Trophoblast cell (in vitro differentiated cells and primary cell): ENCODE measurements around the gene CST11.

ENCODE experiments used
- DNase-seq, 2 donors: peaks; one replicate each; pipeline ENCODE4 v3.0.0-alpha.2; 2016
- H2AFZ ChIP-seq: 2 replicates; pipeline ENCODE4 v1.6.1; 2013; ENCODE audit warnings: low read length, moderate library complexity, mild to moderate bottlenecking; ENCODE audit not compliant: insufficient read depth, poor library complexity
- H2AK5ac ChIP-seq: 2 replicates; pipeline ENCODE4 v1.6.1; 2013; ENCODE audit warnings: mild to moderate bottlenecking, low read length
- H2BK120ac ChIP-seq: 2 replicates; pipeline ENCODE4 v1.6.1; 2013; ENCODE audit warnings: low read length, mild to moderate bottlenecking, moderate library complexity; ENCODE audit not compliant: insufficient read depth, poor library complexity
- H2BK12ac ChIP-seq: 2 replicates; pipeline ENCODE4 v1.6.1; 2013; ENCODE audit warnings: mild to moderate bottlenecking, low read length, moderate library complexity
- H2BK5ac ChIP-seq: 2 replicates; pipeline ENCODE4 v1.6.1; 2013; ENCODE audit warnings: low read length, low read depth, moderate library complexity, mild to moderate bottlenecking; ENCODE audit not compliant: poor library complexity
- H3K14ac ChIP-seq: 2 replicates; pipeline ENCODE4 v1.6.1; 2013; ENCODE audit warnings: mild to moderate bottlenecking, low read length
- H3K18ac ChIP-seq: 2 replicates; pipeline ENCODE4 v1.6.1; 2013; ENCODE audit warnings: mild to moderate bottlenecking, low read length
- H3K23ac ChIP-seq: 2 replicates; pipeline ENCODE4 v1.6.1; 2013; ENCODE audit warnings: low read length
- H3K27ac ChIP-seq: 2 replicates; pipeline ENCODE4 v1.5.1; 2013; ENCODE audit warnings: low read depth, mild to moderate bottlenecking, inconsistent platforms, low read length, moderate library complexity
- H3K27me3 ChIP-seq: 2 replicates; pipeline ENCODE4 v1.6.1; 2013; ENCODE audit warnings: inconsistent platforms, mild to moderate bottlenecking, low read length, moderate library complexity; ENCODE audit not compliant: insufficient read depth
- H3K36me3 ChIP-seq, 2 experiments: 1 replicate in 1 of 2; 2 replicates in 1 of 2; pipeline ENCODE4 v1.6.1; 2013; ENCODE audit warnings: low read length in 2 of 2, mild to moderate bottlenecking in 2 of 2, moderate library complexity in 1 of 2; ENCODE audit not compliant: insufficient read depth in 2 of 2, control insufficient read depth in 1 of 2
- H3K4ac ChIP-seq: 2 replicates; pipeline ENCODE4 v1.6.1; 2013; ENCODE audit warnings: low read depth, mild to moderate bottlenecking, low read length, moderate library complexity
- H3K4me1 ChIP-seq, 2 experiments: 1 replicate in 1 of 2; 2 replicates in 1 of 2; pipeline ENCODE4 v1.6.1; 2013; ENCODE audit warnings: low read length in 2 of 2, mild to moderate bottlenecking in 2 of 2, moderate library complexity in 1 of 2; ENCODE audit not compliant: insufficient read depth in 2 of 2, control insufficient read depth in 1 of 2
- H3K4me2 ChIP-seq: 2 replicates; pipeline ENCODE4 v1.6.1; 2013; ENCODE audit warnings: inconsistent platforms, mild to moderate bottlenecking, low read length, moderate library complexity
- H3K4me3 ChIP-seq: 2 replicates; pipeline ENCODE4 v1.5.1; 2013; ENCODE audit warnings: mild to moderate bottlenecking, low read depth, low read length, inconsistent platforms
- H3K79me1 ChIP-seq: one replicate; pipeline ENCODE4 v1.6.1; 2013; ENCODE audit warnings: low read length
- H3K79me2 ChIP-seq: 2 replicates; pipeline ENCODE4 v1.6.1; 2013; ENCODE audit warnings: low read length, mild to moderate bottlenecking; ENCODE audit not compliant: control insufficient read depth, insufficient read depth, poor library complexity
- H3K9ac ChIP-seq: 2 replicates; pipeline ENCODE4 v1.6.1; 2013; ENCODE audit warnings: mild to moderate bottlenecking, low read length
- H3K9me3 ChIP-seq: 2 replicates; pipeline ENCODE4 v1.6.1; 2013; ENCODE audit warnings: low read depth, mild to moderate bottlenecking, control low read depth, inconsistent platforms, low read length; ENCODE audit not compliant: insufficient read depth
- H4K12ac ChIP-seq: 2 replicates; pipeline ENCODE4 v1.6.1; 2013; ENCODE audit warnings: low read depth, mild to moderate bottlenecking, low read length, moderate library complexity
- H4K8ac ChIP-seq: 2 replicates; pipeline ENCODE4 v1.6.1; 2013; ENCODE audit warnings: low read depth, mild to moderate bottlenecking, low read length, moderate library complexity
- H4K91ac ChIP-seq: one replicate; pipeline ENCODE4 v1.6.1; 2013; ENCODE audit warnings: low read depth, mild to moderate bottlenecking, low read length, moderate library complexity
- WGBS: extraction: QIAGEN DNeasy Blood & Tissue Kit; methylation state at CpG from one replicate; pipeline ENCODE4 v1.1.7; 2013; ENCODE audit warnings: missing lambda C conversion rate; ENCODE audit not compliant: insufficient read length, insufficient coverage; ENCODE audit errors: extremely low coverage; 5-methylcytosine and 5-hydroxymethylcytosine counted together

Gene CST11

GRCh38 chr20:23436681-23437080 is 16.0 kb downstream of the CST11 start:
- Histone ChIP-seq H3K9me3 (peaks cover 2% of the 10 kb centered on the region), H2BK12ac (no peak overlapping the region), H3K9ac (no peak overlapping the region), H3K4me1 (no peaks in the 10 kb centered on the region), H3K18ac (no peak overlapping the region), H3K23ac (no peak overlapping the region), H4K12ac (no peak overlapping the region), H3K4ac (no peak overlapping the region), H2AK5ac (no peak overlapping the region), H2BK5ac (no peak overlapping the region), H3K36me3 (no peaks in the 10 kb centered on the region), H2BK120ac (no peak overlapping the region), H3K4me3 (no peak overlapping the region), H4K91ac (no peak overlapping the region), H3K79me2 (no peaks in the 10 kb centered on the region), H3K14ac (no peak overlapping the region), H3K4me2 (no peak overlapping the region), H2AFZ (no peak overlapping the region), H4K8ac (no peak overlapping the region), H3K27ac (no peak overlapping the region), H3K27me3 (no peaks in the 10 kb centered on the region), H3K79me1 (no peaks in the 10 kb centered on the region)
- DNase-seq: no peak
- WGBS: no CpG with 5 or more reads among the region's 3 CpGs

GRCh38 chr20:23435626-23436539 is 16.8 kb downstream of the CST11 start:
- no peak overlapping the region for H4K8ac ChIP-seq
- no peaks in the 10 kb centered on the region for H3K27me3 ChIP-seq
- H2AFZ ChIP-seq: no peak overlapping the region
- H3K4me1 ChIP-seq: no peaks in the 10 kb centered on the region
- H3K23ac ChIP-seq: no peak overlapping the region
- H3K9ac ChIP-seq: no peak overlapping the region
- H3K4me3 ChIP-seq: no peak overlapping the region
- H2BK5ac ChIP-seq: no peak overlapping the region
- no peak overlapping the region for H2BK120ac ChIP-seq
- no peak overlapping the region for H3K4me2 ChIP-seq
- no peak overlapping the region for H3K18ac ChIP-seq
- H2BK12ac ChIP-seq: no peak overlapping the region
- H3K79me1 ChIP-seq: no peaks in the 10 kb centered on the region
- no peak overlapping the region for H4K91ac ChIP-seq
- no peak overlapping the region for H4K12ac ChIP-seq
- H3K14ac ChIP-seq: no peak overlapping the region
- H3K36me3 ChIP-seq: no peaks in the 10 kb centered on the region
- peaks cover 2% of the 10 kb centered on the region for H3K9me3 ChIP-seq
- no peaks in the 10 kb centered on the region for H3K79me2 ChIP-seq
- no peak overlapping the region for H3K27ac ChIP-seq
- WGBS: no CpG with 5 or more reads among the region's 11 CpGs
- no peak for DNase-seq
- H3K4ac ChIP-seq: no peak overlapping the region
- H2AK5ac ChIP-seq: no peak overlapping the region

- Histone ChIP-seq H2BK12ac (no peak overlapping the region), H3K79me1 (no peaks in the 10 kb centered on the region), H4K12ac (no peak overlapping the region), H3K4ac (no peak overlapping the region), H3K9ac (no peak overlapping the region), H2BK5ac (no peak overlapping the region), H3K4me3 (no peak overlapping the region), H3K79me2 (no peaks in the 10 kb centered on the region), H4K91ac (no peak overlapping the region), H3K23ac (no peak overlapping the region), H2AK5ac (no peak overlapping the region), H3K27me3 (no peaks in the 10 kb centered on the region), H3K18ac (no peak overlapping the region), H3K4me2 (no peak overlapping the region), H3K27ac (no peak overlapping the region), H2AFZ (no peak overlapping the region), H3K14ac (no peak overlapping the region), H3K4me1 (no peaks in the 10 kb centered on the region), H2BK120ac (no peak overlapping the region), H4K8ac (no peak overlapping the region), H3K9me3 (peaks cover 2% of the 10 kb centered on the region), H3K36me3 (no peaks in the 10 kb centered on the region)
- DNase-seq: no peak
- no CpG with 5 or more reads among the region's 7 CpGs for WGBS
Observed at GRCh38 chr20:23434521-23435313, 18.0 kb downstream of the CST11 start.

- H2BK5ac ChIP-seq: no peak overlapping the region
- H4K12ac ChIP-seq: no peak overlapping the region
- H3K4me3 ChIP-seq: no peak overlapping the region
- H3K18ac ChIP-seq: no peak overlapping the region
- no peaks in the 10 kb centered on the region for H3K79me2 ChIP-seq
- H3K4me1 ChIP-seq: no peaks in the 10 kb centered on the region
- no peak overlapping the region for H2AK5ac ChIP-seq
- H4K8ac ChIP-seq: no peak overlapping the region
- no peaks in the 10 kb centered on the region for H3K79me1 ChIP-seq
- H4K91ac ChIP-seq: no peak overlapping the region
- H3K23ac ChIP-seq: no peak overlapping the region
- H2BK12ac ChIP-seq: no peak overlapping the region
- no peak overlapping the region for H2AFZ ChIP-seq
- H3K27ac ChIP-seq: no peak overlapping the region
- H3K9ac ChIP-seq: no peak overlapping the region
- H3K4ac ChIP-seq: no peak overlapping the region
- no peak overlapping the region for H2BK120ac ChIP-seq
- no peak overlapping the region for H3K14ac ChIP-seq
- H3K36me3 ChIP-seq: no peaks in the 10 kb centered on the region
- DNase-seq: no peak
- no peak overlapping the region for H3K4me2 ChIP-seq
- peaks cover 2% of the 10 kb centered on the region for H3K9me3 ChIP-seq
- H3K27me3 ChIP-seq: no peaks in the 10 kb centered on the region
- no CpG with 5 or more reads among the region's 3 CpGs for WGBS
Observed at GRCh38 chr20:23433628-23434027, 19.0 kb downstream of the CST11 start.
